NCI-H2081 treated with DMSO at 0.1 percent for 48 hours (cell line): Measurements from ENCODE around the gene TNXB.
"Not testable (repeated sequence)": the region's sequence is repeated elsewhere in the genome, so short reads cannot be mapped to it uniquely, and the experiment has no call there.

Experiments
- DNase-seq: peaks from one replicate; lab custom pipeline; 2025; lab: John Stamatoyannopoulos, UW

The TNXB gene

GRCh38 chr6:31996385-31996784, 112.8 kb downstream of the TNXB start:
- not testable (repeated sequence) for DNase-seq

GRCh38 chr6:31994421-31994820, 114.7 kb downstream of the TNXB start:
- DNase-seq, result not testable (repeated sequence)
